ENCODE measurements around the gene ARRDC1. TPM values are rescaled to one million over a fixed set of nuclear protein-coding genes. Genes with fewer than 3 reads are reported as not detected.

ARRDC1 gene
- total RNA-seq, 1 donor from 2014 or later, result 134 TPM

DNA sequence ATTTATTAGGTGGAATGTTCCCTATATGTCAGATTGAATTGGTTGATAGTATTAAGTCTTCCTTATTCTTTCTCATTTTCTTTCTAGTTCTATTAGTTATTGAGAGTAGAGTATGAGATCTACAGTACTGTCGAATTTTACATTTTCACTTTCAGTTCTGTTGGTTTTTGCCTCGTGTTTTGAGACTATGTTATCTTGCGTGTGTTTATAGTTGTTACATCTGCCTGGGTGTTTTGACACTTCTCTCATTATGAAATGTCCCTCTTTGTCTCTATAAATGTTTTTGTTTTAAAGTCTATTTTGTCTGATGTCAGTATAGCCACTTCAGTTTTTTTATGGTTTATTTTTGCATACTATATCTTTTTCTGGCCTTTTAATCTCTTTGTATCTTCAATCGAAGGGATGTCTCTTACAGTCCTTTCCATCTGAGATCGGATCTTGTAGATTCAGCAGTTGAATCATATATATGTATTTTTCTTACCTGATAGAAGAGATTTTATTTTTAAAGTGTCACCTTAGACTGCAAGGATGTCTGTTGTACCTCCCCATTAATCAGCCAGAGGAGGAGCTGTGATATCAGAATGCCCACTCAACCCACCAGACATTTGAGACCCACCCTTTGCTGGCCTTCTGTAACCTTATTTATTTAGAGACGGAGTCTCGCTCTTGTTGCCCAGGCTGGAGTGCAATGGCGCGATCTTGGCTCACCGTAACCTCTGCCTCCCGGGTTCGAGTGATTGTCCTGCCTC, 34.0 kb downstream of the ARRDC1 start:
- DNase-seq (ENCODE audit: low spot score), result no peak

GRCh38 chr9:137640862-137641261, 35.4 kb downstream of the ARRDC1 start:
- DNase-seq (ENCODE audit: low spot score), result no peak

DNA sequence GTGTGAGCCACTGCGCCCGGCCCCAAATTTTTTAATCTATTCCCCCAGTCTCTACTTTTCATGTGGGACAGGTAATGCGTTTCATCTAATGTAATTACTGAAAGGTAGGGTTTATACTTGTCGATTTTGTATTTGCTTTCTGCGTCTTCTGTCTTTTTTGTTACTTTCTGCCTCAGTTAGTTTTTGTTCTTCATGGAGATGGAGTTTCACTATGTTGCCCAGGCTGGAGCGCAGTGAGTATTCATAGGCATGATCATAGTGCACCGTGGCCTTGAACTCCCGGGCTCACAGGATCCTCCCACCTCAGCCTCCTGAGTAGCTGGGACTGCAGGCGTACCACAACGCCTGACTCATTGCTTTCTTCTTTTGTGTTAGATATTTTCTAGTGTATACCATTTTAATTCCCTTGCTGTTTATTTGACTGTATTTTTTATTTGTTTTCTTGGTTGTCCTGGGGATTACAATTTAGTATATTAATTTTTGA, 36.7 kb downstream of the ARRDC1 start:
- DNase-seq (ENCODE audit: low spot score), result no peak

DNA sequence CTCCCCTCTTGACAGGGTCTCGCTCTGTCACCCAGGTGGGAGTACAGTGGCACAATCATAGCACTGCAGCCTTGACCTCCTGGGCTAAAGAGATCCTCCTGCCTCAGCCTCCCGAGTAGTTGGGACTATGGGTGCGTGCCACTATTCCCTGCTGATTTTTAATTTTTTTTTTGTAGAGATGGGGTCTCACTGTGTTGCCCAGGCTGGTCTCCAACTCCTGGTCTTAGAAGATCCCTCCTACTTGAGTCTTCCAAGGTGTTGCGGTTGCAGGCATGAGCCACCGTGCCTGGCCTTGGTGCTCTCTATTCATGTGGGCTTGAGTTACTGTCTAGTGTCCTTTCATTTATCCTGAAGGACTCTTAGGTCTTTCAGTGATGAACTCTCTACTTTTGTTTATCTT, 37.4 kb downstream of the ARRDC1 start:
- DNase-seq (ENCODE audit: low spot score), result no peak

DNA sequence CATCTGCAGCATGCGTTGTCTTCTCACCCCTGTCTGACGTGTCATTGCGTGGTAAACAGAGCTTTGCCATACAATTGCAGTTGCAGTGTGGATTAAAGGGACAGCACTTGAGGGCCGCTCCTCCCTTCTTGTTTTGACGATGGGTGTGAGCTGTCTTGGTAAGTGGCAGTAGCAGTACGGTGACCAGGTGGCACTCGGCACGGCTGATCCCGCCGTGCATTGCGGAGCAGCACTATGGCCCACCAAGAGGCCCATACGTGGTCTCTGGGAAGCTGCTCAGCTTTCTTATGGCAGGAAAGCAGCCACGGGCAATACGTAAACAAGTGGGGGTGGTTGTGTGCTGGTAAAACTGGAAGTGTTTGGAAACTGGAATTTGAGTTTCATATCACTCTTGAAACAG, 38.4 kb downstream of the ARRDC1 start:
- no peak for DNase-seq (ENCODE audit: low spot score)

GRCh38 chr9:137645211-137645610, 39.7 kb downstream of the ARRDC1 start:
- DNase-seq (ENCODE audit: low spot score), result no peak

GRCh38 chr9:137646341-137646740, 40.9 kb downstream of the ARRDC1 start:
- no peak for DNase-seq (ENCODE audit: low spot score)

DNA sequence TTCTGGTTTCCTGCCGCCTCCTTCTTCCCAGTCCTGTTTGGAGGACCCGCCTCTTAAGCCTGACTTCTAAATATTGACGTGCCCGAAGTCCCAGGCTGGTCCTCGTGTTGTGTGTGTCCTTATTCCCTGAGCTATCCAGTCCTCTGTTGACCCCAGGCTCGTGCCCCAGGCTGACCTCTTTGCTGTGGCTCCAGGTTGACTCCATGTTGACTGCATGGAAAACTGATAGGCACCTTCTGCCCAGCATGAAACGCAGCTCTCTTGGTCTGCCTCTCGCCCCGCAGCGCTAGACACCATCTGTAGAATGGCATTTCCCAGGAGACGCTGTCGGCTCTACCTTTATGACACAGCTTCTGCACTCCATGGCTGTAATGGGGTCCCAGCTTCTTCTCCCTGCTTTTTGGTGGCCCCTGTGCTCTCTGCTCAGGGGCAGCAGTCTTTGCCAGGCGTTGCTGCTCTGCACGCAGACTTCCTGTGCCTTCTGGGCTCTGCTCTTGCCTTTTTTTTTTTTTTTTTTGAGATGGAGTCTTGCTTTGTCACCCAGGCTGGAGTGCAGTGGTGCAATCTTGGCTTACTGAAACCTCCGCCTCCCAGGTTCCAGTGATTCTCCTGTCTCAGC, 41.7 kb downstream of the ARRDC1 start:
- DNase-seq (ENCODE audit: low spot score), result no peak

- DNase-seq (ENCODE audit: low spot score), result no peak
Observed at GRCh38 chr9:137648396-137648795, 42.9 kb downstream of the ARRDC1 start.

DNA sequence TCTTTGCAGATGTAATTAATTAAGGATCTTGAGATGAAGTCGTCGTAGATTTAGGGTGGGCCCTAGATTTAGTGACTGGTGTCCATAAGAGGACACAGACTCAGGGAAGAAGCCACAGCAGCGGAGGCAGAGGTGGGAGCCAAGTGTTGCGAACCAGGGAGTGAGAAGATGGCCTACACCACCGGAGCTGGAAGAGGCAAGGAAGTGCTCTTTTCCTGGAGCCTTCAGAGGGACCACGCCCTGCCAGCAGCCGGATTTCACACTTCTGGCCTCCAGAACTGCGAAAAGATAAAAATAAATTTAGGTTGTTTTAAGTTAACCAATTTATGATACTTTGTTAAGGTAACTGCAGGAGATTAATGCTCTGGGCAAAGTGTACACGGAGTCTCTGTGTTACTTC, 44.1 kb downstream of the ARRDC1 start:
- DNase-seq (ENCODE audit: low spot score), result no peak

- DNase-seq (ENCODE audit: low spot score), result no peak
Observed at GRCh38 chr9:137650259-137650658, 44.8 kb downstream of the ARRDC1 start.

GRCh38 chr9:137650779-137651178, 45.3 kb downstream of the ARRDC1 start:
- DNase-seq (ENCODE audit: low spot score), result no peak

- no peak for DNase-seq (ENCODE audit: low spot score)
Observed at GRCh38 chr9:137656416-137656815, 50.9 kb downstream of the ARRDC1 start.

GRCh38 chr9:137657606-137658005, 52.1 kb downstream of the ARRDC1 start:
- no peak for DNase-seq (ENCODE audit: low spot score)

DNA sequence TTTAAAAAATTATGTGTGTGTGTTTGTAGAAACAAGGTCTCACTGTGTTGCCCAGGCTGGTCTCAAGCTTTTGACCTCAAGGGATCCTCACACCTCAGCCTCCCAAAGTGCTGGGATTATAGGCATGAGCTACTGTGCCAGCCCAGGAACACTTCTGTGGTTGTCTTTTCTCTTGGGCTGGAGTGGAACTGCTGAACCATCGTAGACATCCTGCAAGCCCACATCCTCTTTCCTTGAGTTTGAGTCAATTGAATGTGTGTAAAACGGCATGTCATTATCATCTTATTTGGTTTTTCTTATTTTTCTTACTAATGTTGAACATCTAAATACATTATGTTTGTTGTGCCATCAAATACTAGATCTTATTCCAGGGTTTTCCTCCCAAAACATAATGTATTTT, 53.3 kb downstream of the ARRDC1 start:
- no peak for DNase-seq (ENCODE audit: low spot score)

GRCh38 chr9:137660144-137660543, 54.7 kb downstream of the ARRDC1 start:
- no peak for DNase-seq (ENCODE audit: low spot score)

GRCh38 chr9:137663584-137663983, 58.1 kb downstream of the ARRDC1 start:
- DNase-seq (ENCODE audit: low spot score), result no peak

GRCh38 chr9:137664676-137665075, 59.2 kb downstream of the ARRDC1 start:
- no peak for DNase-seq (ENCODE audit: low spot score)

Other genes with a start within 250 kb of the ARRDC1 start
- gene EXD3, start 182.5 kb upstream of the ARRDC1 start, total RNA-seq, result 47.6 TPM
- gene NOXA1, start 182.3 kb upstream of the ARRDC1 start, total RNA-seq, result 36.7 TPM
- gene ENTPD8, start 164.3 kb upstream of the ARRDC1 start, total RNA-seq, result 27.9 TPM
- gene NSMF, start 146.4 kb upstream of the ARRDC1 start, total RNA-seq, result 69.6 TPM
- 16.5 TPM for gene PNPLA7, start 55.3 kb upstream of the ARRDC1 start, total RNA-seq
- 86.8 TPM for gene MRPL41, start 53.8 kb upstream of the ARRDC1 start, total RNA-seq
- 33.9 TPM for gene DPH7, start 26.8 kb upstream of the ARRDC1 start, total RNA-seq
- 22.2 TPM for gene ZMYND19, start 15.2 kb upstream of the ARRDC1 start, total RNA-seq
- 100 TPM for gene EHMT1, start 13.3 kb downstream of the ARRDC1 start, total RNA-seq

All from mucosa of gallbladder (tissue), 1 donor.